Endothelial cell (in vitro differentiated cells): ENCODE data around the gene BEND7. TPM values are rescaled to one million over a fixed set of nuclear protein-coding genes. Genes with fewer than 3 reads are reported as not detected.

ENCODE experiments used
- DNase-seq: peaks from one replicate; pipeline ENCODE4 v3.0.0; 2021; ENCODE audit warnings: low spot score
- H3K27ac Mint-ChIP-seq: one replicate; pipeline ENCODE4 v1.8.0; 2021; ENCODE audit warnings: mixed read lengths, inconsistent platforms; ENCODE audit not compliant: unreplicated experiment
- H3K27me3 Mint-ChIP-seq: one replicate; pipeline ENCODE4 v1.8.0; 2021; ENCODE audit warnings: mild to moderate bottlenecking, moderate library complexity, mixed read lengths, inconsistent platforms; ENCODE audit not compliant: unreplicated experiment
- H3K36me3 Mint-ChIP-seq: one replicate; pipeline ENCODE4 v1.8.0; 2021; ENCODE audit warnings: mild to moderate bottlenecking, low read depth, mixed read lengths, inconsistent platforms; ENCODE audit not compliant: unreplicated experiment
- H3K4me1 Mint-ChIP-seq: one replicate; pipeline ENCODE4 v1.8.0; 2021; ENCODE audit warnings: mild to moderate bottlenecking, mixed read lengths, inconsistent platforms; ENCODE audit not compliant: unreplicated experiment
- H3K4me3 Mint-ChIP-seq: one replicate; pipeline ENCODE4 v1.8.0; 2021; ENCODE audit warnings: mild to moderate bottlenecking, mixed read lengths, inconsistent platforms; ENCODE audit not compliant: unreplicated experiment
- H3K9me3 Mint-ChIP-seq: one replicate; pipeline ENCODE4 v1.8.0; 2021; ENCODE audit warnings: mixed read lengths, inconsistent platforms; ENCODE audit not compliant: unreplicated experiment
- total RNA-seq: library from RNA; stranded (reverse); fragmentation: NEBNext Ultra II Directional; extraction: Animal tissue kit (Norgen Biotek cat#: 25700); gene quantifications from one replicate; pipeline ENCODE4 v1.2.1, GENCODE V29; 2021; ENCODE audit not compliant: unreplicated experiment
- TF ChIP-seq, protein P1 (sequence below): fragments of 200-600 bp; sonication (generic); IDR thresholded peaks from one replicate; pipeline ENCODE4 v1.5.0; 2021; ENCODE audit warnings: antibody characterized with exemption; ENCODE audit not compliant: unreplicated experiment

Gene BEND7
- total RNA-seq, 1 donor from 2014 or later: 53.3 TPM

DNA sequence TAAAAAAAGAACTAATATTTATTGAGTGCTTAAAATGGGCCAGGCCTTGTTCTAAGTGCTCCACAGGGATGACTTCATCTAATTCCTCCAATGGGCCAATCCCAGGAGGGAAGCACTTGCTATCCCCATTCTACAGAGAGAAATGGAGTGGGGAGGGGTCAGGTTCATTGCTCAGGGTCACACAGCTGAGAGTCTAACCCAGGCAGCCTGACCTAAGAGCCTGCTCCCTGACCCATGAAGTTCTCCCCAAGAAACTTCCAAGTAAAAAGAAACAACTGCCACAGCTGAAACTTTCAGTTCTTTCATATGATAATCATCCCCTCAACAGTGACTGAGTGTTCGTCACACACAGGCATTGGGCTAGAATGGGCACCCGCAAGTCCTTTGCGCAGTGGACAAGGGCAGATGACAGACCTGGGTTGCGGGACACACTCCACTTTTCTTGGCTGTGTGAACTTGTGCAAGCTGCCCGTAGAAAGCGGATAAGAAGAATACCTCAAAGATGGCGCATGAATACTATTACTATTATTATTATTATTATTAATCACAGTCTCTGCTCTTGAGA is 39.7 kb downstream of the BEND7 start:
- Mint-ChIP-seq H3K27ac (no peak overlapping the region), H3K4me3 (no peak overlapping the region), H3K4me1 (no peaks in the 10 kb centered on the region), H3K9me3 (no peaks in the 10 kb centered on the region), H3K27me3 (no peaks in the 10 kb centered on the region), H3K36me3 (peaks cover 10% of the 10 kb centered on the region)
- DNase-seq: no peak
- TF ChIP-seq, protein P1, sequence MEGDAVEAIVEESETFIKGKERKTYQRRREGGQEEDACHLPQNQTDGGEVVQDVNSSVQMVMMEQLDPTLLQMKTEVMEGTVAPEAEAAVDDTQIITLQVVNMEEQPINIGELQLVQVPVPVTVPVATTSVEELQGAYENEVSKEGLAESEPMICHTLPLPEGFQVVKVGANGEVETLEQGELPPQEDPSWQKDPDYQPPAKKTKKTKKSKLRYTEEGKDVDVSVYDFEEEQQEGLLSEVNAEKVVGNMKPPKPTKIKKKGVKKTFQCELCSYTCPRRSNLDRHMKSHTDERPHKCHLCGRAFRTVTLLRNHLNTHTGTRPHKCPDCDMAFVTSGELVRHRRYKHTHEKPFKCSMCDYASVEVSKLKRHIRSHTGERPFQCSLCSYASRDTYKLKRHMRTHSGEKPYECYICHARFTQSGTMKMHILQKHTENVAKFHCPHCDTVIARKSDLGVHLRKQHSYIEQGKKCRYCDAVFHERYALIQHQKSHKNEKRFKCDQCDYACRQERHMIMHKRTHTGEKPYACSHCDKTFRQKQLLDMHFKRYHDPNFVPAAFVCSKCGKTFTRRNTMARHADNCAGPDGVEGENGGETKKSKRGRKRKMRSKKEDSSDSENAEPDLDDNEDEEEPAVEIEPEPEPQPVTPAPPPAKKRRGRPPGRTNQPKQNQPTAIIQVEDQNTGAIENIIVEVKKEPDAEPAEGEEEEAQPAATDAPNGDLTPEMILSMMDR: no peak

DNA sequence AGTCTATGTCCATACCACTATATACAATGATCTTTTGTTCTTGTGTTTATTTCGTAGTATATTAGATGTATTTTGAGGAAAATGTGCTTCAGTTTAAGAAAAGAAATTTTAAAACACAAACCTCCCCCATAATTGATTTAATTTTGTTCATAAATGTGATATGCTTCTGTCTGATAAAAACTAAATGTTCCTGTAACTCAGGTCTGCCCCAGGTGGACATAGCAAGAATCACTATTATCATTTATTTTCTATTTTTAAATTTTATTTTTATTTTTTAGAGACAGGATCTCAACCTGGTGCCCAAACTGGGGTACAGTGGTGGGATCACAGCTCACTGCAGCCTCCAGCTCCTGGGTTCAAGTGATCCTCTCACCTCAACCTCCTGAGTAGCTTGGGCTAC is 43.2 kb downstream of the BEND7 start:
- no peaks in the 10 kb centered on the region for H3K9me3 Mint-ChIP-seq
- no peaks in the 10 kb centered on the region for H3K27me3 Mint-ChIP-seq

DNA sequence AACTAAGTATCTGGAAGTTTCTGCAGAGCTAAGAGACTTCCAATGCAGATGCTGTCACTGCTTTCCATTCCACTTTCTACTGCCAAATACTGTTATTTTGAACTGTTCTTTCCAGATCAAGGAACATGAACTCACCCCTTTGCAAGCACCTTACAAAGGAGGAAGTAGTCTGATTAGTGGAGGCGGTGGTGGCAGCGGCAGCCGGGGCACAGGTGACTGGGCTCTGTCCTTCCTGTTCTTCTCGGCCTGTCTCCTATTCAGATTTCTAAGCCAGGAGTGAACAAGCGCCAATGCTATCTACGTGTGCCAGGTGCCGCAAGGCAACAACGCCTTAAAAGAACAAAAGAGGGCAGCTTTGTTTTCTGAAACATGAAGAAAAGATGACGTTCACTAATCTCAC is 44.9 kb downstream of the BEND7 start:
- TF ChIP-seq, protein P1: no peak
- Mint-ChIP-seq H3K36me3 (peaks cover 11% of the 10 kb centered on the region), H3K27me3 (no peaks in the 10 kb centered on the region), H3K27ac (no peak overlapping the region), H3K4me3 (no peak overlapping the region), H3K9me3 (no peaks in the 10 kb centered on the region), H3K4me1 (no peaks in the 10 kb centered on the region)
- no peak for DNase-seq

More for the DNA sequence above, 43.2 kb downstream of the BEND7 start:
- Mint-ChIP-seq H3K4me1 (no peaks in the 10 kb centered on the region), H3K4me3 (no peak overlapping the region), H3K27ac (no peak overlapping the region), H3K36me3 (peaks cover 12% of the 10 kb centered on the region)
- TF ChIP-seq, protein P1: peak; percentile 68
- DNase-seq: no peak

DNA sequence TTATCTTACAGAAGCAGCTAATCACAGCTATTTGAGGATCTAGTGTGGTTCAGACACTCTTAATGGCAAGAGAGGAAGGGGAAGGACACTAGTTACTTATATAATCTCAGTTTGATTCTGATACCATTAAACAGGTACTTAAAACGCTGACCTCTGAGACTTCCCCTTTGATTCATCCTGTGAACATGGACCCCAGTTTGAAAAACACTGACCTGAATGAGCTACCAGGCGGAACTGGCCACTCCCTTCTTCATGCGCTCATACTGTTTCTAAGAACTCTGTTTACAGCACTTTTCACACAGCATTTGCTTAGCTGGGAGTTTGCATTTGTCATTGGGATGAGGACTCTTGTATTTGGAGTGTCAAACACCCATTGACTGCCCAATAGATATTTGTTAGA is 45.7 kb downstream of the BEND7 start:
- TF ChIP-seq, protein P1: no peak
- no peak overlapping the region for H3K27ac Mint-ChIP-seq
- no peak overlapping the region for H3K4me3 Mint-ChIP-seq
- peaks cover 11% of the 10 kb centered on the region for H3K36me3 Mint-ChIP-seq
- no peaks in the 10 kb centered on the region for H3K27me3 Mint-ChIP-seq
- H3K9me3 Mint-ChIP-seq: no peaks in the 10 kb centered on the region
- H3K4me1 Mint-ChIP-seq: no peaks in the 10 kb centered on the region
- no peak for DNase-seq

DNA sequence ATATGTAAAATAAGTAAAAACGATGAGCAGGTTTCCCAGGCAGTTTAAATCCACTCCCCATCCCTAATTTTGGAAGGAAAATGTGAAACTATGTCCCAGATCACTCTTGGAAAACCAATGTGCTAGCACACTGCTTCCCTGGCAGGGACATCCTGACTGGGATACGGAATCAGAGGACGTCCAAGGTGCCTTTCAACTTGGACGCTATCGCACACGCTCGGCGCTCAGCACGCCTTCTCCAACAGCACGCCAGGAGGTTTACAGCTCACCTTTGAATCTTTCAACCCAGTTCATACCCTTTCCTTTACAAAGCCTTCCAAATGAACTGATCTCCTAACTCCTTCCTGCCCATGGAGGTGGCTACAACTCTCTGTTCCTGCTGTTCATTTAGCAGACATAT is 47.1 kb downstream of the BEND7 start:
- TF ChIP-seq, protein P1: no peak
- Mint-ChIP-seq H3K27ac (no peak overlapping the region), H3K27me3 (no peaks in the 10 kb centered on the region), H3K9me3 (no peaks in the 10 kb centered on the region), H3K4me1 (no peaks in the 10 kb centered on the region), H3K36me3 (peaks cover 10% of the 10 kb centered on the region), H3K4me3 (no peak overlapping the region)
- DNase-seq: no peak
